Endodermal cell (in vitro differentiated cells): ENCODE data around the gene SGTB. TPM values are rescaled to one million over a fixed set of nuclear protein-coding genes. Genes with fewer than 3 reads are reported as not detected.

ENCODE experiments used
- DNase-seq: peaks from one replicate; pipeline ENCODE4 v3.0.0-alpha.2; 2017
- H3K27ac ChIP-seq: 2 replicates; pipeline ENCODE4 v1.5.1; 2013; ENCODE audit warnings: mild to moderate bottlenecking, low read depth, low read length, moderate library complexity
- H3K27me3 ChIP-seq: 2 replicates; pipeline ENCODE4 v1.6.1; 2013; ENCODE audit warnings: mild to moderate bottlenecking, low read length, moderate library complexity; ENCODE audit not compliant: insufficient read depth, control insufficient read depth, poor library complexity, severe bottlenecking
- H3K36me3 ChIP-seq: 2 replicates; pipeline ENCODE4 v1.7.0; 2013; ENCODE audit warnings: mild to moderate bottlenecking, low read length, moderate library complexity; ENCODE audit not compliant: control insufficient read depth, insufficient read depth
- H3K4me1 ChIP-seq: one replicate; pipeline ENCODE4 v1.7.0; 2013; ENCODE audit warnings: low read length; ENCODE audit not compliant: control insufficient read depth, insufficient read depth
- H3K4me3 ChIP-seq: 2 replicates; pipeline ENCODE4 v1.5.1; 2013; ENCODE audit warnings: mild to moderate bottlenecking, low read length, moderate library complexity
- H3K9ac ChIP-seq: 2 replicates; pipeline ENCODE4 v1.6.1; 2013; ENCODE audit warnings: mild to moderate bottlenecking, low read length, moderate library complexity; ENCODE audit not compliant: poor library complexity, severe bottlenecking; ENCODE audit errors: extremely low read depth
- H3K9me3 ChIP-seq: 2 replicates; pipeline ENCODE4 v1.6.1; 2013; ENCODE audit warnings: mild to moderate bottlenecking, low read length, moderate library complexity; ENCODE audit not compliant: control insufficient read depth
- H3K27ac Mint-ChIP-seq: 2 replicates; pipeline ENCODE4 v1.8.0; 2020; ENCODE audit warnings: mixed read lengths
- H3K27me3 Mint-ChIP-seq: 2 replicates; pipeline ENCODE4 v1.8.0; 2021; ENCODE audit warnings: mild to moderate bottlenecking, mixed read lengths; ENCODE audit not compliant: insufficient read depth
- H3K36me3 Mint-ChIP-seq: 2 replicates; pipeline ENCODE4 v1.8.0; 2020; ENCODE audit warnings: low read depth, mixed read lengths
- H3K4me1 Mint-ChIP-seq: 2 replicates; pipeline ENCODE4 v1.8.0; 2020; ENCODE audit warnings: mixed read lengths
- H3K4me3 Mint-ChIP-seq: 2 replicates; pipeline ENCODE4 v1.8.0; 2020; ENCODE audit warnings: mild to moderate bottlenecking, moderate library complexity, mixed read lengths
- H3K9me3 Mint-ChIP-seq: 2 replicates; pipeline ENCODE4 v1.8.0; 2020; ENCODE audit warnings: mild to moderate bottlenecking, mixed read lengths
- WGBS, 2 experiments: methylation state at CpG; one replicate each; pipeline versions ENCODE4 v1.1.5 to v1.1.7; 2013; ENCODE audit warnings: missing lambda C conversion rate in 2 of 2, mixed read lengths in 1 of 2; ENCODE audit not compliant: insufficient coverage in 1 of 2, insufficient read length in 1 of 2; 5-methylcytosine and 5-hydroxymethylcytosine counted together
- total RNA-seq, 2 donors: library from RNA; stranded (reverse); fragmentation: NEBNext Ultra II Directional in 1 of 2; extraction: Animal tissue kit (Norgen Biotek cat#: 25700) in 1 of 2; gene quantifications; 2 replicates in 1 of 2; 3 replicates in 1 of 2; pipeline ENCODE4 v1.2.1, GENCODE V29; 2021
- TF ChIP-seq, protein P1 (sequence below): fragments of 200-600 bp; sonication (generic); conservative IDR thresholded peaks from 2 replicates; pipeline ENCODE4 v1.5.0; 2021; ENCODE audit warnings: antibody characterized with exemption, mild to moderate bottlenecking

SGTB gene
- total RNA-seq, 2 donors from 2014 or later: 14.6 to 17.9 TPM

DNA sequence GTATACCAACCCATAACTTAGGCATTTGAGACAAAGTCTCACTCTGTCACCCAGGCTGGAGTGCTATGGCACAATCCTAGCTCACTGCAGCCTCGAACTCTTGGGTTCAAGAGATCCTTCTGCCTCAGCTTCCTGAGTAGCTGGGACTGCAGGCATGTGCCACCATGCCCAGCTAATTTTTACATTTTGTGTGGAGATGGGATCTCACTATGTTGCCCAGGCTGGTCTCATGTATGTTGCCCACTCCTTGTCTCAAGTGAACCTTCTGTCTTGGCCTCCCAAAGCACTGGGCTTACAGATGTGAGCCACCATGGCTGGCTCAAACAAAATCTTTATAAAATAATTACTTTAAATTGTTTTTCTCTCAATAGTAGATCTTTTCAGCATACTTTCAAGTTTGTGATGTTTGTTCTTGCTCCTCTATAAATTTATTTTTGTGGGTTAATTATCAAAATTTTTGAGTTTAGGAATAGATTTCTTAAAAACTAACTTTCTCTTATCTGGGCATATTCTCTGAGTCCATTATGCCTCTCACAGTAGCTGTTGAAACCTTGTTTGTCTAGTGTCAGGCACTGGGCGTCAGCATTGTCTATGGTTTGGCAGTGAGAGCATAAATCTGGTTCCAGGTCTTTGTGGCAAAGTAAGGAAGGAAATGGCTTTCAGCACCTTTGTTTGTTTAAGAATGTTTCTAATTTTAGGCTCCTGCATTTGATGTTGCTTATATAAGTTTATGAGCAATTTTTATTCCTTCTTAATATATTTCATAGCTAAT lies 38.8 kb upstream of the SGTB start:
- no peak overlapping the region for H3K27ac ChIP-seq
- TF ChIP-seq, protein P1, sequence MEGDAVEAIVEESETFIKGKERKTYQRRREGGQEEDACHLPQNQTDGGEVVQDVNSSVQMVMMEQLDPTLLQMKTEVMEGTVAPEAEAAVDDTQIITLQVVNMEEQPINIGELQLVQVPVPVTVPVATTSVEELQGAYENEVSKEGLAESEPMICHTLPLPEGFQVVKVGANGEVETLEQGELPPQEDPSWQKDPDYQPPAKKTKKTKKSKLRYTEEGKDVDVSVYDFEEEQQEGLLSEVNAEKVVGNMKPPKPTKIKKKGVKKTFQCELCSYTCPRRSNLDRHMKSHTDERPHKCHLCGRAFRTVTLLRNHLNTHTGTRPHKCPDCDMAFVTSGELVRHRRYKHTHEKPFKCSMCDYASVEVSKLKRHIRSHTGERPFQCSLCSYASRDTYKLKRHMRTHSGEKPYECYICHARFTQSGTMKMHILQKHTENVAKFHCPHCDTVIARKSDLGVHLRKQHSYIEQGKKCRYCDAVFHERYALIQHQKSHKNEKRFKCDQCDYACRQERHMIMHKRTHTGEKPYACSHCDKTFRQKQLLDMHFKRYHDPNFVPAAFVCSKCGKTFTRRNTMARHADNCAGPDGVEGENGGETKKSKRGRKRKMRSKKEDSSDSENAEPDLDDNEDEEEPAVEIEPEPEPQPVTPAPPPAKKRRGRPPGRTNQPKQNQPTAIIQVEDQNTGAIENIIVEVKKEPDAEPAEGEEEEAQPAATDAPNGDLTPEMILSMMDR: no peak
- H3K4me3 ChIP-seq: no peak overlapping the region
- no peaks in the 10 kb centered on the region for H3K9me3 ChIP-seq
- no peak for DNase-seq
- Mint-ChIP-seq H3K27ac (no peak overlapping the region), H3K4me1 (no peaks in the 10 kb centered on the region), H3K4me3 (no peak overlapping the region), H3K27me3 (no peaks in the 10 kb centered on the region), H3K9me3 (no peaks in the 10 kb centered on the region), H3K36me3 (peaks cover 35% of the 10 kb centered on the region)
- H3K9ac ChIP-seq: no peak overlapping the region
- no peaks in the 10 kb centered on the region for H3K4me1 ChIP-seq
- WGBS, 2 experiments: 67 to 91% methylated on average over 1 to 2 of the region's 2 CpGs
- no peaks in the 10 kb centered on the region for H3K27me3 ChIP-seq
- H3K36me3 ChIP-seq: peaks cover 24% of the 10 kb centered on the region

DNA sequence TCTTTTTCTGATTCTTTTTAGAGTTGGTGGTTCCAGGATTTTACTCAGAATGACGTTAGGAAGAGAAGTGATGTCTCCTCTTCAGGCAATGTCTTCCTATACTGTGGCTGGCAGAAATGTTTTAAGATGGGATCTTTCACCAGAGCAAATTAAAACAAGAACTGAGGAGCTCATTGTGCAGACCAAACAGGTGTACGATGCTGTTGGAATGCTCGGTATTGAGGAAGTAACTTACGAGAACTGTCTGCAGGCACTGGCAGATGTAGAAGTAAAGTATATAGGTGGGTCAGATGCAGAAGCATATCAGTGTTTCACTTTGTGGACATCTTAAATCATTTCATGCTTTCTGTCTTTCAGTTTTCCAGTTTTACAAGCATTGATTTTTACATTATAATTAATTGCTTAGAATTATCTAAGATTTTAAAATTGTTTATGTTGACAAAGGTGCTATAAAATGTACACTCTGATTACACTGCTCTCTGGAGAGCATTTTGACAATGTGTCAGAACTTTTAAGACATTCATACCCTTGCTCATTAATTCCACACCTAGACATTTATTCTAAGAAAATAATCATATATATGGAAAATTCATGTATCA lies 36.7 kb upstream of the SGTB start:
- Histone ChIP-seq H3K9me3 (no peaks in the 10 kb centered on the region), H3K36me3 (peaks cover 24% of the 10 kb centered on the region), H3K27ac (no peak overlapping the region), H3K27me3 (no peaks in the 10 kb centered on the region), H3K4me3 (no peak overlapping the region), H3K4me1 (no peaks in the 10 kb centered on the region), H3K9ac (no peak overlapping the region)
- Mint-ChIP-seq H3K9me3 (no peaks in the 10 kb centered on the region), H3K4me1 (no peaks in the 10 kb centered on the region), H3K4me3 (no peak overlapping the region), H3K36me3 (peaks cover 24% of the 10 kb centered on the region), H3K27ac (no peak overlapping the region), H3K27me3 (no peaks in the 10 kb centered on the region)
- WGBS, 2 experiments: 89 to 95% methylated on average over 3 to 4 of the region's 4 CpGs
- TF ChIP-seq, protein P1: no peak
- no peak for DNase-seq

DNA sequence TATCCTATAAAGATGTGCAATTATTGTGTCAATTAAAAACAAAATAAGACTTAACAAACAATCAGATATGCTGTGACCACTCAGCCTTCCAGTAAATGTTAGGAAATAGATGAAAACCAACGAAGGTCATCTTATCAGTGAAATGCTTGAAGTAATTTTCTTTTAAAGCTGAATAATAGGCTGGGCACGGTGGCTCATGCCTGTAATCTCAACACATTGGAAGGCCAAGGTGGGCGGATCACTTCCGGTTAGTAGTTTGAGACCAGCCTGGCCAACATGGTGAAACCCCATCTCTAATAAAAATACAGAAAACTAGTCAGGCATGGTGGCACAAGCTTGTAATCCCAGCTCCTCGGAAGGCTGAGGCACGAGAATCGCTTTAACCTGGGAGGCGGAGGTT lies 31.3 kb upstream of the SGTB start:
- Histone ChIP-seq H3K27me3 (no peaks in the 10 kb centered on the region), H3K4me1 (peaks cover 3% of the 10 kb centered on the region), H3K36me3 (no peaks in the 10 kb centered on the region), H3K9me3 (no peaks in the 10 kb centered on the region), H3K4me3 (no peak overlapping the region), H3K27ac (no peak overlapping the region), H3K9ac (no peak overlapping the region)
- Mint-ChIP-seq H3K27me3 (no peaks in the 10 kb centered on the region), H3K4me3 (no peak overlapping the region), H3K36me3 (peaks cover under 1% of the 10 kb centered on the region), H3K4me1 (peaks cover 3% of the 10 kb centered on the region), H3K9me3 (no peaks in the 10 kb centered on the region), H3K27ac (no peak overlapping the region)
- TF ChIP-seq, protein P1: no peak
- 85 to 95% methylated on average over 3 to 8 of the region's 8 CpGs for WGBS, 2 experiments
- no peak for DNase-seq
